IMR-90 (cell line): ENCODE data around the gene ARHGAP24. TPM values are rescaled to one million over a fixed set of nuclear protein-coding genes. Genes with fewer than 3 reads are reported as not detected.

Experiments
- ATAC-seq: fragments of 200-7000 bp; cut with Tn5 transposase; 2 replicates; pipeline ENCODE4 v1.9.1; 2020; ENCODE audit warnings: low read depth, mild to moderate bottlenecking, moderate library complexity
- BruUV-seq: library from RNA; stranded (reverse); fragments of 400-500 nt; replicated peaks from 2 replicates; lab custom pipeline; 2021; lab: Mats Ljungman, UMichigan
- CTCF ChIA-PET: fragments of 300-600 bp; formaldehyde crosslinking; extraction: SDS; loops from one replicate; lab custom pipeline; 2021; ENCODE audit warnings: antibody characterized with exemption; lab: Yijun Ruan, JAX
- POLR2A ChIA-PET: fragments of 300-600 bp; sonication (Branson Sonifier 250); formaldehyde crosslinking; loops from one replicate; lab custom pipeline; 2022; ENCODE audit warnings: antibody characterized with exemption; ENCODE audit not compliant: unreplicated experiment; lab: Charles Lee
- DNase-seq: peaks from one replicate; pipeline ENCODE4 v3.0.0; 2013
- H2AFZ ChIP-seq: replicated peaks from 2 replicates; pipeline ENCODE3; 2013; ENCODE audit warnings: low read length, mild to moderate bottlenecking; ENCODE audit not compliant: poor library complexity
- H2AK5ac ChIP-seq: 2 replicates; pipeline ENCODE4 v1.6.1; 2013; ENCODE audit warnings: low read depth, low read length, inconsistent platforms
- H2AK9ac ChIP-seq: replicated peaks from 2 replicates; pipeline ENCODE3; 2013; ENCODE audit warnings: mild to moderate bottlenecking, low read depth, low read length, moderate library complexity; ENCODE audit not compliant: poor library complexity
- H2BK120ac ChIP-seq: 2 replicates; pipeline ENCODE4 v1.6.1; 2013; ENCODE audit warnings: low read depth, low read length, inconsistent platforms
- H2BK15ac ChIP-seq: 3 replicates; pipeline ENCODE4 v1.6.1; 2013; ENCODE audit warnings: low read depth, low read length, inconsistent platforms
- H2BK20ac ChIP-seq: 2 replicates; pipeline ENCODE4 v1.6.1; 2013; ENCODE audit warnings: low read depth, mild to moderate bottlenecking, inconsistent platforms, low read length, moderate library complexity
- H2BK5ac ChIP-seq: 2 replicates; pipeline ENCODE4 v1.6.1; 2013; ENCODE audit warnings: mild to moderate bottlenecking, low read depth, low read length, inconsistent platforms; ENCODE audit not compliant: poor library complexity, severe bottlenecking
- H3K14ac ChIP-seq: replicated peaks from 2 replicates; pipeline ENCODE4 v1.6.1; 2013; ENCODE audit warnings: low read depth, low read length, inconsistent platforms
- H3K18ac ChIP-seq: 2 replicates; pipeline ENCODE4 v1.6.1; 2013; ENCODE audit warnings: low read depth, low read length, control low read depth
- H3K23ac ChIP-seq: 2 replicates; pipeline ENCODE4 v1.6.1; 2013; ENCODE audit warnings: low read depth, low read length, inconsistent platforms
- H3K27ac ChIP-seq: 2 replicates; pipeline ENCODE4 v1.5.1; 2013; ENCODE audit warnings: mild to moderate bottlenecking, control low read depth, low read length; ENCODE audit not compliant: insufficient read depth
- H3K27me3 ChIP-seq: 2 replicates; pipeline ENCODE4 v1.6.1; 2013; ENCODE audit warnings: low read length; ENCODE audit not compliant: control insufficient read depth, insufficient read depth
- H3K36me3 ChIP-seq: 2 replicates; pipeline ENCODE4 v1.6.1; 2013; ENCODE audit warnings: low read length, mixed read lengths; ENCODE audit not compliant: control insufficient read depth, insufficient read depth
- H3K4ac ChIP-seq: 2 replicates; pipeline ENCODE4 v1.6.1; 2013; ENCODE audit warnings: low read depth, low read length, inconsistent platforms
- H3K4me1 ChIP-seq: 2 replicates; pipeline ENCODE4 v1.6.1; 2013; ENCODE audit warnings: low read length, mixed read lengths; ENCODE audit not compliant: control insufficient read depth, insufficient read depth
- H3K4me2 ChIP-seq: 2 replicates; pipeline ENCODE4 v1.6.1; 2013; ENCODE audit warnings: low read depth, mild to moderate bottlenecking, control low read depth, low read length, moderate library complexity
- H3K4me3 ChIP-seq: 2 replicates; pipeline ENCODE4 v1.5.1; 2013; ENCODE audit warnings: low read depth, mild to moderate bottlenecking, control low read depth, low read length, moderate library complexity; ENCODE audit not compliant: insufficient read depth
- H3K56ac ChIP-seq: 2 replicates; pipeline ENCODE4 v1.6.1; 2013; ENCODE audit warnings: low read length, inconsistent platforms; ENCODE audit not compliant: insufficient read depth; ENCODE audit errors: extremely low read depth
- H3K79me1 ChIP-seq, 2 experiments: 2 replicates each; pipeline ENCODE4 v1.6.1; 2013; ENCODE audit warnings: low read length in 2 of 2, inconsistent platforms in 1 of 2, low read depth in 1 of 2
- H3K9ac ChIP-seq: 2 replicates; pipeline ENCODE4 v1.6.1; 2013; ENCODE audit warnings: low read depth, low read length, control low read depth
- H3K9me1 ChIP-seq: 2 replicates; pipeline ENCODE4 v1.6.1; 2013; ENCODE audit warnings: low read length, inconsistent platforms; ENCODE audit not compliant: insufficient read depth
- H3K9me3 ChIP-seq: 2 replicates; pipeline ENCODE4 v1.6.1; 2013; ENCODE audit warnings: low read length; ENCODE audit not compliant: control insufficient read depth, insufficient read depth
- H4K20me1 ChIP-seq: 2 replicates; pipeline ENCODE4 v1.6.1; 2013; ENCODE audit warnings: low read length, inconsistent platforms; ENCODE audit not compliant: insufficient read depth
- H4K5ac ChIP-seq: 2 replicates; pipeline ENCODE4 v1.6.1; 2013; ENCODE audit warnings: mild to moderate bottlenecking, low read depth, low read length, control low read depth
- H4K8ac ChIP-seq, 2 experiments: 2 replicates each; pipeline ENCODE4 v1.6.1; 2013; ENCODE audit warnings: low read depth in 2 of 2, low read length in 2 of 2, control low read depth in 1 of 2, inconsistent platforms in 1 of 2
- H4K91ac ChIP-seq: 2 replicates; pipeline ENCODE4 v1.6.1; 2013; ENCODE audit warnings: low read depth, low read length, inconsistent platforms; ENCODE audit not compliant: insufficient read depth
- FOS ChIP-seq: fragments of 150-350 bp; IDR thresholded peaks from 2 replicates; pipeline ENCODE4 v1.6.1; 2016; ENCODE audit warnings: low read depth, low read length
- RAD21 ChIP-seq: IDR thresholded peaks from 2 replicates; pipeline ENCODE4 v1.6.1; 2012; ENCODE audit warnings: low read length, improper control_type of control experiment
- SMC3 ChIP-seq: fragments of 150-350 bp; IDR thresholded peaks from 2 replicates; pipeline ENCODE4 v1.6.1; 2016; ENCODE audit warnings: low read depth, mild to moderate bottlenecking, antibody characterized with exemption, low read length, moderate library complexity
- WGBS, 2 experiments: methylation state at CpG; one replicate each; pipeline versions ENCODE4 v1.1.5 to v1.1.7; 2013; ENCODE audit warnings: missing lambda C conversion rate in 2 of 2; ENCODE audit not compliant: insufficient read length in 1 of 2; ENCODE audit errors: extremely low coverage in 2 of 2; 5-methylcytosine and 5-hydroxymethylcytosine counted together
- dilution Hi-C: fragments of 300-500 bp; cut with HindIII; formaldehyde crosslinking; loops from one replicate; pipeline ENCODE4 v1.14.3; 2018; ENCODE audit warnings: low sequenced_read_pairs; ENCODE audit not compliant: unreplicated experiment
- in situ Hi-C: fragments of 300-500 bp; cut with MboI; formaldehyde crosslinking; loops from 3 replicates; pipeline ENCODE4 v1.14.3; 2019; ENCODE audit warnings: low sequenced_read_pairs, inconsistent platforms, mixed read lengths
- intact Hi-C: fragments of 100-400 bp; cut with micrococcal nuclease; formaldehyde crosslinking; loops from 2 replicates; pipeline ENCODE4 v1.10.0; 2022
- polyA plus RNA-seq, 3 experiments: library from polyadenylated mRNA; depleted of rRNA; stranded (reverse); fragments of >200 nt; gene quantifications; 2 replicates each; pipeline ENCODE4 v1.2.3, GENCODE V29; 2012; ENCODE audit warnings: low replicate concordance in 1 of 3
- total RNA-seq: library from RNA; depleted of rRNA; stranded (reverse); fragments of >200 nt; gene quantifications from 2 replicates; pipeline ENCODE4 v1.2.3, GENCODE V29; 2012
- TF ChIP-seq, protein P1 (sequence below): fragments of 150-350 bp; IDR thresholded peaks from 2 replicates; pipeline ENCODE4 v1.6.1; 2017; ENCODE audit warnings: mild to moderate bottlenecking, antibody characterized with exemption, low read length, low read depth
- TF ChIP-seq, protein P2 (sequence below): conservative IDR thresholded peaks from 2 replicates; pipeline ENCODE4 v1.5.1; 2012; ENCODE audit warnings: mild to moderate bottlenecking, low read depth, low read length, improper control_type of control experiment

ARHGAP24 gene
- total and polyA plus RNA-seq, 2 of the 4 experiments (the other 2 are of a cell fraction): 11.9 to 24.0 TPM

DNA sequence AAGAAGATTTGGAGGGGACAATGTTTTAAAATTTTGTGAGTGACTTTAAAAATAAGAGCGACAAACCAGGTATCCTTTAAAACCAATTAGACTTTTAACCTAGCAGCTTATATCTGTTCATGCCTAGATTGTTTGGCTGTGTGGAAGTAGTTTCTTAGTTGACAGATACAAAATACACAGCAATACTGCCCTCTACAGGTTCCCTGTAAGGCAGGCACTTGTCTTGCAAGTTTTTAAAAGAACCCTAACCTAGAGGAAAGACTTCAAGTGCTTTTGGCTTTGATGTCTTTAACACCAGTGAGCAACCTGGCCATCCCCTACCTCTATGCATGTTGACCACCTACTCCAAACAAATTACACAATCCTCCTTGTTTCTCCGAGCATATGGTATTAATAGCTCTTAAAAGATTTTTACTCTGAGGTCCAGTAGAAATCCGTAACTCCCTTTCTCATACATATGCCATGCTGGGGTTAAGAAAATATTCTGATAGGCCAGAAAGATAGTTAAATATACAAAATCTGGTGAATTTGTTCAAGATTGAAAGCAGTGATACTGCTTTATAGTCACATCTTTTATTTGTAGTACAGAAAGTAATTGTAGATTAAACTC is 273.0 kb downstream of the ARHGAP24 start:
- H3K56ac ChIP-seq: no peak overlapping the region
- no peak overlapping the region for H2BK120ac ChIP-seq
- BruUV-seq: no TSS peak
- no peak overlapping the region for H2AK9ac ChIP-seq
- no peaks in the 10 kb centered on the region for H3K36me3 ChIP-seq
- H2AFZ ChIP-seq: no peak overlapping the region
- no peaks in the 10 kb centered on the region for H3K4me1 ChIP-seq
- no peak overlapping the region for H3K23ac ChIP-seq
- H3K18ac ChIP-seq: no peak overlapping the region
- TF ChIP-seq, protein P1, sequence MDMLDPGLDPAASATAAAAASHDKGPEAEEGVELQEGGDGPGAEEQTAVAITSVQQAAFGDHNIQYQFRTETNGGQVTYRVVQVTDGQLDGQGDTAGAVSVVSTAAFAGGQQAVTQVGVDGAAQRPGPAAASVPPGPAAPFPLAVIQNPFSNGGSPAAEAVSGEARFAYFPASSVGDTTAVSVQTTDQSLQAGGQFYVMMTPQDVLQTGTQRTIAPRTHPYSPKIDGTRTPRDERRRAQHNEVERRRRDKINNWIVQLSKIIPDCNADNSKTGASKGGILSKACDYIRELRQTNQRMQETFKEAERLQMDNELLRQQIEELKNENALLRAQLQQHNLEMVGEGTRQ: no peak
- TF ChIP-seq RAD21 (peak; percentile 81), FOS (no peak), SMC3 (peak; percentile 56)
- TF ChIP-seq, protein P2, sequence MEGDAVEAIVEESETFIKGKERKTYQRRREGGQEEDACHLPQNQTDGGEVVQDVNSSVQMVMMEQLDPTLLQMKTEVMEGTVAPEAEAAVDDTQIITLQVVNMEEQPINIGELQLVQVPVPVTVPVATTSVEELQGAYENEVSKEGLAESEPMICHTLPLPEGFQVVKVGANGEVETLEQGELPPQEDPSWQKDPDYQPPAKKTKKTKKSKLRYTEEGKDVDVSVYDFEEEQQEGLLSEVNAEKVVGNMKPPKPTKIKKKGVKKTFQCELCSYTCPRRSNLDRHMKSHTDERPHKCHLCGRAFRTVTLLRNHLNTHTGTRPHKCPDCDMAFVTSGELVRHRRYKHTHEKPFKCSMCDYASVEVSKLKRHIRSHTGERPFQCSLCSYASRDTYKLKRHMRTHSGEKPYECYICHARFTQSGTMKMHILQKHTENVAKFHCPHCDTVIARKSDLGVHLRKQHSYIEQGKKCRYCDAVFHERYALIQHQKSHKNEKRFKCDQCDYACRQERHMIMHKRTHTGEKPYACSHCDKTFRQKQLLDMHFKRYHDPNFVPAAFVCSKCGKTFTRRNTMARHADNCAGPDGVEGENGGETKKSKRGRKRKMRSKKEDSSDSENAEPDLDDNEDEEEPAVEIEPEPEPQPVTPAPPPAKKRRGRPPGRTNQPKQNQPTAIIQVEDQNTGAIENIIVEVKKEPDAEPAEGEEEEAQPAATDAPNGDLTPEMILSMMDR: peak; percentile 89
- no peak overlapping the region for H2BK20ac ChIP-seq
- H3K4me3 ChIP-seq: no peak overlapping the region
- H3K27me3 ChIP-seq: no peaks in the 10 kb centered on the region
- H4K8ac ChIP-seq: no peak overlapping the region
- WGBS, 2 experiments: no CpG with 5 or more reads among the region's 3 CpGs
- DNase-seq (peak; percentile 83), ATAC-seq (peak; percentile 83)
- CTCF ChIA-PET: interaction anchor here (0.6 to 2.5 kb wide), 9 partner anchors 45 to 664 kb away, joined by 3 to 8 read pairs (median 4); no protein-coding TSS in a partner anchor
- no peak overlapping the region for H4K5ac ChIP-seq
- no peak overlapping the region for H4K91ac ChIP-seq
- H3K14ac ChIP-seq: no peak overlapping the region
- H3K27ac ChIP-seq: no peak overlapping the region
- no peak overlapping the region for H3K9ac ChIP-seq
- no peaks in the 10 kb centered on the region for H3K9me3 ChIP-seq
- dilution Hi-C loops (no loop called here), in situ Hi-C loops (no loop called here), intact Hi-C loops (loop anchor here (1.0 kb wide), 3 partner anchors 330 to 664 kb away; no protein-coding TSS in a partner anchor)
- no peak overlapping the region for H2BK5ac ChIP-seq
- H4K20me1 ChIP-seq: no peaks in the 10 kb centered on the region
- H2AK5ac ChIP-seq: no peak overlapping the region
- POLR2A ChIA-PET: no interaction called here
- H3K9me1 ChIP-seq: peaks cover 2% of the 10 kb centered on the region; the same call in 1 of the 2 replicates
- H3K4me2 ChIP-seq: no peak overlapping the region
- no peak overlapping the region for H2BK15ac ChIP-seq
- no peak overlapping the region for H3K4ac ChIP-seq
- H3K79me1 ChIP-seq: no peaks in the 10 kb centered on the region
